Hindlimb muscle (tissue), 1 donor: ENCODE measurements around the gene HPCAL1. TPM values are rescaled to one million over a fixed set of nuclear protein-coding genes. Genes with fewer than 3 reads are reported as not detected.

Experiments
- DNase-seq: peaks from one replicate; pipeline ENCODE4 v3.0.0-alpha.2; 2013
- polyA plus RNA-seq: library from polyadenylated mRNA; unstranded; fragments of 120-200 nt; gene quantifications from one replicate; pipeline ENCODE4 v1.2.1, GENCODE V29; 2013; ENCODE audit not compliant: insufficient read length

Gene HPCAL1
- polyA plus RNA-seq, 1 donor: 48.0 TPM

DNA sequence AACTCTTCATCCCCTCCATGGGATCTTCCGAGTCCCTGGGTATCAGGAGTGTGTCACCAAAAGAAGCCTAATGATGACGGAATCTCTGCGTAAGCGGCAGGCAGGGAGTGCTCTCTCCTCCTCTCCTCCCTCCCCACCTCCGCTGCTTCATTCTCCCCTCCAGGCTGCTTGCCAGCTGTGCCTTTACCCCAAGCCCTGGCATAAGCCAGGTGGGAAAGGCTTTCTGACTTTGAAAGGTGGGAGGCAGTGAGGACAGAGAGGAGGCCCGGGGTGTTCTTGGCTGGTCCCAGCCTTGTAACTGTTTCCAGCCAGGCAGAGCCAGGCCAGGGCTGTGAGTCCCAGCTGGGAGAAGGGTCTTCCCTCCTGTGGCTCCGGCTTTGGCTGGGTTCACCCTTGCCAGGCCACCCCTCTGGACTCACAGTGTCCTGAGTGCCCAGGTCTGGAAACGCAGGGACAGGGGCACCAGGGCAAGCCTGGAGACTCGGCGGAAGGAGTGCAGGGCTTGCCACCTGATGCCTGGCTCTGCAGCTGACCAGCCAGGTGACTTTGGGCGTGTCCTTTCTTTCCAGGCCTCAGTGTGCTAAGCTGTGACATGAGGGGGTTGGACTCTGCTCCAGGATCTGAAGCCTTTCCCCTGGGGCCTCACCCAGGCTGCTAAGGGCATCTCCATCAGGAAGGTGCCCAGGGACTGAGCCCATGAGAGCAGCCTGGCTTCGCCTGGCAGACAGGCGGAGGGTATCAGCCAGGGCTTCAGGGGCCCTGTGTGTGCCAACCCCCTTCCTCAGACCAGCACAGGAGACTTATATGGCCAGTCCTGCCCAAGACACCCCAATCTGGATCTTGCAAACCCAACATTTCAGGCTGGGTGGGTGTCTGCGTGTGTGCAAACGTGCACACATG, 32.7 kb upstream of the HPCAL1 start:
- DNase-seq: no peak

DNA sequence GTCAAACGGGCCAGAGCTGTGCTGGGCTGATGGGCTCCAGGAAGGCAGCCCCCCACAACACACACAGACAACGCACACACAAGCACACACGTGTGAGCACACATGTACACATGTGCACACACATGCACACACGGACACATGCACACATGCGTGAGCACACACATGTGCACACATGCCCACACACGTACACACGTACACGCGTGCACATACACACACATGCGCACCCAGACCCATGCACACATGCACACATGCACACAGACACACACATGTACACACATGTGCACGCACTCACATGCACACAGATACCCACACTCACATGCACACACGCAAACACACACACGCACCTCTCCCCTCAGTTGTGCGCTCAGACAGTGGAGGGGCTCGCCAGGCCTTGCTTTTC, 31.2 kb upstream of the HPCAL1 start:
- DNase-seq: no peak

DNA sequence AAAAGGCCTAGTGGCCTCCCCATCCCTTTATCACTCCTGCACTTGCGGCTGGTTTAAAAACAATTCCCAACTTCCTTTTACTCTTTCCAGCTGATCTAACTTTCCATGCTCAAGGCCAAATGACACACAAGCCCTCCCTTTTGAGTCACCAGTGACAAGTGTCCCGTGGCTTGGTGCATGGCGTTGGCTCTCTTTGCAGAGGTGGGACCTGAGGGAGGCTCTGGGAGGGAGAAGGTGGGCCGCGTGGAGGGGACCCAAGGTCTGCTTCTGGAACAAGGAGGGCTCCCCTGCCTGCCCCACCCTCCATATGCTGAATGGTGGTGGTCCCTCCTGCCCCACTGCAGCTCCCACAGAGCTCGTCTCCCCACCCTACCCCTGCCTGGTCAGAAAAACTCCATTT, 30.8 kb upstream of the HPCAL1 start:
- no peak for DNase-seq

DNA sequence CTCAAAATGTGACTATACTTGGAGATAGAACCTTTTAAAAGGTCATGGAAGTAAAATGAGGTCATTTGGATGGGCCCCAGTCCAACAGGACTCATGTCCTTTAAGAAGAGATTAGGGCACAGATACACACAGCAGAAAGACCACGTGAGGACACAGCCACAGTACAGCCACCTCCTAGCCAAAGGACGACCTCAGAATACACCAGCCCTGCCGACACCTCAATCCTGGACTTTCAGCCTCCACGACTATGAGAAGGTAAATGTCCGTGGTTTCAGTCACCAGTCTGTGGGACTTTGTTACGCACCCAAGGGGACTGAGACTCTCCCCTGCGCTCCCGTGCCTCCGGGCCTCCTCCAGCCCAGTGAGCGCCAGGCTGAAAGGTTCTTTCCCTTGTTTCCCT, 30.2 kb upstream of the HPCAL1 start:
- DNase-seq: no peak

DNA sequence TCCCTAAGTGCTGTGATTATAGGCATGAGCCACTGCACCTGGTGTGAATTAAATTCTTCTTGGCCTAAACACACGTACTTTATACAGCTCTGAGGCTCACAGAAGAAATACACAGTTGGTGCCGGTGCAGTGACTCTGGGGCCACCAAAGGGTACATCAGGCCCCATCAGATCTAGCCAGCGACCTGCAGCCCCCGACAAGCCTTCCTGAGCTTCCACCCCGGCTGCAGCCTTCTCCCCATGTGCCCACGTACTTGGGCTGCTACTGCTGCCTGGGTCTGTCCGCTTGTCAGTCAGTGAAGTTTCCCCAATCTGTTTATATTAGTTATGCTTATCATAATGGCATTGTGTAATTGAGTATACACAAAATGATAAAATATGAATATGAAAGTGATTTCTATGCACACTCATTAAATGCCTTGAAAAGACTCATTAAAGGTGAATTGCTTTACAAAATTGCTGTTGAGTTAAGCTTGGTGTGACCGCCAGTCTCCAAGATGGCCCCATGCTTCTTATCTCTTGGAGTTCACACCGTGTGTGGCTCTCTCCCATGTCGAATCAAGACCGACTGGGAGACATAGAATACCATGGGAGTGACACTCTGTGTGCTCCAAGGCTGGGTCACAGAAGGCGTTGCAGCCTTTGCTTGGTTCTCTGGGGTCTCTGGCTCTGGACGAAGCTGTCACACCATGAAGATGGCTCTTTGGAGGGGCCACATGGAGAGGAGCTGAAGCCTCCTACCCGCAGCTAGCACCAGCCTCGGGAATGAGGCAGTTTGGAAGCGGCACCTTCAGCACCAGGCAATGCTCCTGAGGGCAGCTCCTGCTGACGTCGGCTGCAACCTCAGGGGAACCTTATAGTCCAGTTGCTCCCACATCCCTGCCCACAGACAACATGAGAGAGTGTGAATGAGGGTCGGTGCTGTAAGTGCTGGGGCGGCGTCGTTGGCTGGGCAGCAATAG, 29.2 kb upstream of the HPCAL1 start:
- no peak for DNase-seq

DNA sequence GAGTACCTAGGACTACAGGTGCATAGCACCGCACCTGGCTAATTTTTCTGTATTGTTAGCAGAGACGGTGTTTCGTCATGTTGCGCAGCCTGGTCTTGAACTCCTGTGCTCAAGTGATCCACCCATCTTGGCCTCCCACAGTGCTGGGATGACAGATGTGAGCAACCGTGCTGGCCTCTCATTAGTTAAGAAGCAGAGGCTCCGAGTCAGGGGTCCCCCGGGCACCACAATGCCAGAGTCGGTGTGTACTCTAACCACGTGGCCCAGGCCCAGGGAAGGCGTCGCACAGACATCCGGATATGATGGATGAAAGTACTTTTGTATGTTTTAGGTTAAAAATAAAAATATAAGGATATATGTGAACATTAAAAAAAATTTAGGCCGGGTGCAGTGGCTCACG, 28.3 kb upstream of the HPCAL1 start:
- DNase-seq: no peak

DNA sequence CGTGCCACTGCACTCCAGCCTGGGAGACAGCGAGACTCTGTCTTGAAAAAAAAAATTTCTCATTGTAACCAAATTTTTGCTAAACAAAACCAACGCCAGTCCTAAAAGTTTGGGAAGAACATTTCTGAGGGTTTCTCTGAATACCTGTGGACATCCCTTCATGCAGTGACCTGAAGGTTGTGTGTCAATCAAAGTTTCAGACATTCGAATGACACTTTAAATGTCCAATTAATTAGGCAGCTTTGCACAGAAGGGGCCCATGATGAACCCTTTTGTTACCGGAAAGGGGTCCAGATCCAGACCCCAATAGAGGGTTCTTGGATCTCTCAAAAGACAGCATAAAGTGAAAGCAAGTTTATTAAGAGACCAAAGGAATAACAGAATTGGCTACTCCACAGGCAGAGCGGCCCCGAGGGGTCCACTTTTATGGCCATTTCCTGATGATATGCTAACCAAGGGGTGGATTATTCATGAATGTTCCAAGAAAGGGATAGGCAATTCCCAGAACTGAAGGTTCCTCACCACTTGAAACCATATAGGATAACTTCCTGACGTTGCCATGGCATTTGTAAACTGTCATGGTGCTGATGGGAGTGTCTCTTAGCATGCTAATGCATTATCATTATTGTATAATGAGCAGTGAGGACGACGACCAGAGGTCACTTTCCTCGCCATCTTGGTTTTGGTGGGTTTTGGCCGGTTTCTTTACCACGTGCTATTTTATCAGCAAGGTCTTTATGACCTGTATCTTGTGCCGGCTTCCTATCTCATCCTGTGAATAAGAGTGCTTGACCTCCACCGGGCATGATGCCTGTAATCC, 27.5 kb upstream of the HPCAL1 start:
- no peak for DNase-seq

DNA sequence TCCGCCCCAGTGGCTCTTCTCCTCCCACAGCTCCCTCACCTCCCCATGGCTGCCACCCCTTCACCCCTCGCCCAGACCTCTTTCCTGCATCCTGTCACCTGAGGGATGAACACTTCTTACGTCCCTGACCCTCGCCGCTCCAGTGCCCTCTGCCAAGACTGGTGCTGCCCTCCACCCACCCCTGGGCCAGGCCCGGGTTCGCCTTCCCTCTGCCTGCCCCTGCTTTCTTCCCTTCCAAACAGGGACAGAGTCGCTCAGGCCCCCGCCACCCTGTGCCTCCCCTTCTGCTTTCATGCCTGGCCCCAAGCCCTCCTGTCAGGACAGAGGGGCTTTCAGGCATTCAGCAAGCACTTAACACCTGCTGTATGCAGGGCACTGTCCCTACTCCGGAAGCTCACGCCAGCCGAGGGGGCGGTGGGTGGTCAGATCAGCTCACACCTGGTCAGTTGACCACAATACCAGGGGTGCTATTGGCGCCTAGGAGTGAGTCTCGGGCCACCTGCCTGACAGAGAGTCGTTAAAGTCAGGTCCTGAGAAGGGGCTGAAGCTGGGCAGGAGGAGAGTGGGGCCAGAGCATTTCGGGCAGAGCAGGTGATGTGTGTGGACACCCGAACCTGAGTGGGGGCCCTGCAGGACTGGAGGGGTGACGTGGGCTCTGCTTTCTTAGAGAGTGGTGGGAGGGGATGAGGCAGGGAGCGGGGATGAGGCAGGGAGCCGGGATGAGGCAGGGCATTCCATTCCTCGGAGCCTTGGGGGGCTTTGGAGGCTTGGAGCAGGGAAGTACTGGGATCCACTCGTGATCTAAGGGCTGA, 26.0 kb upstream of the HPCAL1 start:
- DNase-seq: no peak

DNA sequence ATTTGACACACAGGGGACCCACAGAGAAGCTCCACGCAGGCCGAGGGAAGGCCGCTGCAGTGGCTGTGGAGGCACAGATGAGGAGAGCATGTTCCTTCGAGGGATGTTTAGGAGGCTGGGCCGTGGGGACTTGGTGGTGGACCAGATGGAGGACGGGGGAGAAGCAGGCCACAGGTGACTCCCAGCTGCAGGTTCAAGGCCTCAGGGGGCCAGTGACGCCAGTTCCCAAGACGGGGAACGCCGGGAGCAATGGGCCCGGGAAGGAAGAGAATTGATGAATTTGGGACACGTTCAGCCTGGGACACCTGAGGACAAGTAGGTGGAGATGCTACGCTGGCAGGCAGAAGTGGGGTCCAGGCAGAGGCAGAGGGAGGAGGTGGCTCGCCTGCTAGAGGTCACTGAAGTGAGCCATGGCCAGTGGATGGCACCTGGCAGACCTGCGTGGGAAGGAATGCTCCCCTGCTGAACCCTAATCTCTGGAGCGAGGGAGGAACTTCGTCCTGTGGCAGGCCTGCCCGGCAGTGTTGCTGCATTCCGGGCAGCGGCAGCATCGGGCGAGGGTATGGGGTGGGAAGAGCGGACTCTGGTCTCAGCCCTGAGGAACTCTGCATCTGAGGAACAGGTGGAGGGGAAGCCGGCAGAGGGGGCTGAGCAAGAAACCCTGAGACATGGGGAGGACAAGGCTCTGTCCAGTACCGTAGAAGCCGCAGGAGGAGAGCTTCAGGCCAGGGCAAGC, 25.2 kb upstream of the HPCAL1 start:
- DNase-seq: no peak

DNA sequence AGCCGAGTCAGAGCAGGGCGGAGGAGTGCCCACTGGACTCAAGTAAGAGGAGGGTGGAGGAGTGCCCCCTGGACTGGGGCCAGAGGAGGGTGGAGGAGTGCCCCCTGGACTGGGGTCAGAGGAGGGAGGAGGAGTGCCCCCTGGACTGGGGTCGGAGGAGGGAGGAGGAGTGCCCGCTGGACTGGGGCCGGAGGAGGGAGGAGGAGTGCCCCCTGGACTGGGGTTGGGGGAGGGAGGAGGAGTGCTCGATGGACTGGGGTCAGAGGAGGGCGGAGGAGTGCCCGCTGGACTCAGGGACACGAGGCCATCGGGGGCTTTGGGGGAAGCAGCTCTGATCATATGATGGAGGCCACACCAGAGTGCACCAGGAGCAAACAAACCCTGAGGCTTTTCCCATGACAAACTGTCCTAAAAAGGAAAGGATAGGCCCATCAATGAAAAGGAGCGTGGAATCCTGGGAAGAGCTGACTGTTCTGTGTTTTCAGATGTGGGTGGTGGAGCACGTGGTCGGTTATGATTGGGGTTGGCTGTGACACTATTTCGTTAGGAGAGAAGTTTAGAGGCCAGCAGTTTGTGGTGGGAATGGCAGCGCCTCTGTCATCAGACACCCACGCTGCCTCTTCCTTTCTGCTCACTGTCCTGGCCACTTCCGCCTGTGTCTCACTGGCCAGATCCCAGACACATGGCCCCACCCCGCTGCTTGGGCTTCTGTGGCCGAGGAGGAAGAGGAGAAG, 24.5 kb upstream of the HPCAL1 start:
- no peak for DNase-seq

DNA sequence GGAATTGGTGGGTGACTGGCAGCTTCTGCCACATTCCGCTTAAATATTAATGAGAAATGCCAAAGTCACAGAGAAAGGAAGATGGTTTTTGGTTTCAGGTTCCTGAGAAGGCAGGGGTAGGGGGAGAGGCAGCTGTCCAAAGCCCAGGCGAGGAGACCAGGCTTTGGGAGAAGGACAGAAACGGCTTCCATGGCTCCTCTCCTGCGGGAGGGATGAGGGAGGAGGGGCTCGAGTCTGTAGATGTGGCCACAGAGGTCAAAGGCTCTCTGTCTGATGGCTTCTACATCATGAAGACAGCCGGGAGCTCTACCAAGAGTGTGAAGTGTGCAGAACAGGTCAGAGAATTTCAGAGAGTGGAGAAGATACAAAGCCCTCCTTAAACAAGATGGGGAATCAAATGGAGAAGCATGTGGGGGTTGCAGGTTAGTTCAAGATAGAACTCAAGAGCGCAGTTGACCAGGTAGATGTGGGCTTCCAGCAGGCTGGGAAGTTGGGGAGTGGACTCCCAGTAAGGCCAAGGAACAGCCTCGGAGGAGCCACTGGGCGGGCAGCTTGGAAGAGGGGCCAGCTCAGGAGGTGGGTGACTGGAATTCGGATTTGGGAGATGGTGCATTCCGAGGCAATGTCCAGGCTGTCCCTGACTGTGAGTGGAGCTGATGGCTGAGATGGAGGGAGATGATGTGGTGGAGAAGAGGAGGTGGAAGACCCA, 23.8 kb upstream of the HPCAL1 start:
- DNase-seq: no peak

DNA sequence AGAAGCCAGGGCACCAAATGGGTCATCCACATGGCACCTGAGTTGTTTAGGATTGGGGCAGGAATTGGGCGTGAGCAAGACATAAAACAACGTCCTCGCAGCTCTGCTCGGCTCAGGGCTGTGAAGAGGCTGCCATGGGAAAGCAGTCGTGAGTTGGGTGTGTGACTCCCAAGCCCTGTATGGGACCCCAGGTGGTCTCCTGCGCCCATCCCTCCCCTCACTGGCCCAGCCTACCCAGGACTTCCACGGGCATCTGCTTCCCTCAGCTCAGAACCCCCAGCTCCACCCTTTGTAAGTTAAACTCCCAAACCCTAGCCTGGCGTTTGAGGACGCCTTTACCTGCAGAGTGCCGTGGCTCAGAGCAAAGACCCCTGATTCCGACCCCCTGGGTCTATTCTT, 23.2 kb upstream of the HPCAL1 start:
- no peak for DNase-seq

DNA sequence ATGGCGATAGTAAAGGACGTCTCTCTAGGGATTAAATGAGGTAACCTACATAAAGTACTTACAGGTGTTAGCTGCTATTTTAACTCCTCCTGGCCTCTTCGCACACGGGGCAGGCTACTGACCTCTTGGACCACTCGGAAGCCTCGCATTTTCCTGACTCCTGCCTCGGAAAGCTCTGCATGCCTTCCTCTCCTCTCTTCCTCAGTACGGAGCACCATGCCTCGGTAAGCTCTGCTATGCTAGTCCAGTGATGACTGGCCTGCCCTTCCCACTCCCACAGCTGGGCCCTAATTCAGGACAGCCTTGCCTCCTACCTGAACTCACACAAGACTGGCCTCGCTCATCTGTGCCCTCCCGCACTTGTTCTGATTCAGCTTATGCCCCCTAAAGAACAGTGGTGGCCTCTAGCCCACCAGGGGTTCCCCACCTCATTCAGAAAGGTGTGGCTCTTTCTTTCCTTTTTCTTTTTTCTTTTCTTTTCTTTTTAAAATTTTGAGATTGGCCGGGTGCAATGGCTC, 22.7 kb upstream of the HPCAL1 start:
- DNase-seq: no peak

DNA sequence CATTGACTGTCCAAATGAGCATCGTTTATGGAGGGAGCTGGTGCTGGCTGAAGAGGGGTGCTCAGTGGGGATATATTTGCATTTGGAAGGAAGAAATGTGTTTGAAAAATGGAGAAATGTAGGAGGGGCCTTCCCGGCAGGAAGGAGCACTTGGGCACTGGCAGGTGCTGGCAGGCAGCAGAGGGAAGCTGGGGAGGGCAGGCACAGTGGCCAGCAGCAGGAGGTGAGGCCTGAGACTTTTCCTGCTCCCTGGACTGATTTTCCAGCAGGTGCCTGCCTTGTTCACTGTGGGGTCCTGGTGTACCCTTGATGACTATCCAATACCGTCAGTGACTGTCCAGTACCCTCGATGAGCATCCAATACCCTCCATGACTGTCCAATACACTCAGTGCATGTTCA, 20.8 kb upstream of the HPCAL1 start:
- no peak for DNase-seq

DNA sequence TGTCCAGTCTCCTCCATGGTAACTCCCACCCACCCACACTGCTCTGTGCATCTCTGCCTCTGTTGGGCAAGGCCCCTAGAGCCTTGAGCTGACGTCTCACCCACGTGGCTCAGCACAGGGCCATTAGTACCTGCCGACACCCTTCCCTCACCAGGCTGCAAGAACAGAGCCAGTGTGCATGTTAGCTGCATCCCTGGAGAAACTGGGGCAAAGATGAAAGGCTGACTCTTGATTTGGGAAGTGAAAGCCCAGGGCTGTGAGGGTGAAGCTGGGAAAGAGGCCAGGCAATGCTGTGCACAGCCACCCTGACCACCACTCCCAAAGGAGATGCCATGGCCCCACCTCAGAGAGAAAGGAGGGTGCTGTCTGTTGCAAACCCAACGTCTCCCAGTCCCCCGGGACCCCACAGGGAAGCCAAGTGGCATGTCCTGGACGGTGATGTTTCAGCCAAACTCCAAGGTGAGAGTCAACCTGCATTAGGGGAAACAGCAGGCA, 20.0 kb upstream of the HPCAL1 start:
- no peak for DNase-seq

DNA sequence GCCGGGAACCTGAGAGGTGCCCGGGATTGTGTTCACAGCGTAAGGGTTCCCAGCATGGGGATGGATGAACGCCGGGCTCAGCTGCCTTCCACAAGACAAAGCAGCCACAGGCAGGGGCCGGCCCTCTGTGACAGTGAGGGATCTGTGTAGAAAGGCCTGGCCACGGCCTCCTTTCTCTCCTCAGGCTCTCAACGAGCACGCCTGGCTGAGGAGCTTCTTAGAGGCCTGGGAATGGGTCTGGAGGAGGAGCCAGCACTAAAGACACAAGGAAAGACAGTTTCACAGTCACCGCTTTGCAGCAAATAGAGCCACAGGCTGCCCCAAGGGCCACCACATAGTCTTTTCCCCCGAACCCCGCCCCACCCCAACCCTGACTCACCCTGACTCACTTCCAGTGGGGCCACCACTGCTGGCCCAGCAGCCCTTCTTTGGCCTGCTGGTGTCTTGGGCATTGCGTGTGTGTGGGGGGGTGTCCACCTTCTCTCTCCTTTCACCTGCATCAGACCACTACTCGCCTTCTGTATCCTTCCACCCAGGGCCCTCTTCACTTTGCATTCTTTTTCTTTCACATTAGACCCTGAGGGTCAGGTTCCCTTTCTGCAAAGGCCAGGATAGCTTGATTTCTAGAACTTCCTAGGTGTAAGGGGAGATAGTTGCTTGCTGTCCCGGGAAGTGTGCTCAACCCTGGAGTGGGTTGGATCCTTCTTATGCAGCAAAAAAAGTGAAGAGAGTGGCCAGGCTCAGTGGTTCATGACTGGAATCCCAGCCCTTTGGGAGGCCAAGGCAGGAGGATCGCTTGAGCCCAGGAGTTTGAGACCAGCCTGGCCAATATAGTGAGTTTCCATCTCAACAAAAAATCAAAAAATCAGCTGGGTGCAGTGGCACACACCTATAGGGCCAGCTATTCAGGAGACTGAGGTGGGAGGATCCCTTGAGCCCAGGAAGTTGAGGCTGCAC, 19.3 kb upstream of the HPCAL1 start:
- no peak for DNase-seq

DNA sequence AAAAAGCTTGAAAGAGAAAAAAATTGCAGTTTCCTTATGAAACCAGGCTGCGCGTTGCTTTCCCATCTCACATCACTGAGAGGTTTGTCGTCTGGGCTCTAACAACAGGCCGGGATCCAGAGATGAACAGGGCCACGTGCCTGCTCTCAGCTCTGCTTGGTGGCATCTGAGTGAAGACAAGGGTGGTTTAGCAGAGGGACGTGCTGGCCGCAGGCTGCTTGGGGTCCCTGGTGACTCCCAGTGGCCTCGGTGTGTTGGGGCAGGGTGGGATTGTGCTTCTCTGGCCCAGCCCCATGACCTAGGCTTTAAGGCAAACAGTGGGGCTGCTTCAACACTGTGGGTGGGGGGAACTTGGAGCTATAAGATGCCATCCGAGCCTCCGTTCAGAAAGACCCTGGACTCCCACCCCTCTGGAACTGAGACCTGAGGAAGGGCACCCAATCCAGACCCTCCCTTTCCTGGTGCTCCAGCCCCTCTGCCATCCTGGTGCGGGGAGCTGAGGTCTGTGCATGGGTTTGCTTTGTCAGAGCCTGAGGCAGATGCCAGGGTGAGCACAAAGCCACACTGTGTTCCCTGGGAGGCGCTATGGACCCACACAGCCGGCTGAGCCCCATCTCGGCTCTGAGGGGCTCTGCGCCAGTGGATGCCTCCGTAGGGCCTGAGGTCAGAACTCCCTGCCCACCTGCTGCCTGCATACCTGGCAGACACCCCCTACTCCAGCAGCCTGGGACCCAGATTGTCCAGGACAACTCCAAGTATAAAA, 18.4 kb upstream of the HPCAL1 start:
- no peak for DNase-seq
